ENCODE measurements around the gene OTUB2. TPM values are rescaled to one million over a fixed set of nuclear protein-coding genes. Genes with fewer than 3 reads are reported as not detected.

OTUB2 gene
- 4.2 to 6.7 TPM (median 5.0 TPM) in 5 replicates for total RNA-seq (2022; extraction: Qiagen RNA extraction; ENCODE audit: low read depth)

DNA sequence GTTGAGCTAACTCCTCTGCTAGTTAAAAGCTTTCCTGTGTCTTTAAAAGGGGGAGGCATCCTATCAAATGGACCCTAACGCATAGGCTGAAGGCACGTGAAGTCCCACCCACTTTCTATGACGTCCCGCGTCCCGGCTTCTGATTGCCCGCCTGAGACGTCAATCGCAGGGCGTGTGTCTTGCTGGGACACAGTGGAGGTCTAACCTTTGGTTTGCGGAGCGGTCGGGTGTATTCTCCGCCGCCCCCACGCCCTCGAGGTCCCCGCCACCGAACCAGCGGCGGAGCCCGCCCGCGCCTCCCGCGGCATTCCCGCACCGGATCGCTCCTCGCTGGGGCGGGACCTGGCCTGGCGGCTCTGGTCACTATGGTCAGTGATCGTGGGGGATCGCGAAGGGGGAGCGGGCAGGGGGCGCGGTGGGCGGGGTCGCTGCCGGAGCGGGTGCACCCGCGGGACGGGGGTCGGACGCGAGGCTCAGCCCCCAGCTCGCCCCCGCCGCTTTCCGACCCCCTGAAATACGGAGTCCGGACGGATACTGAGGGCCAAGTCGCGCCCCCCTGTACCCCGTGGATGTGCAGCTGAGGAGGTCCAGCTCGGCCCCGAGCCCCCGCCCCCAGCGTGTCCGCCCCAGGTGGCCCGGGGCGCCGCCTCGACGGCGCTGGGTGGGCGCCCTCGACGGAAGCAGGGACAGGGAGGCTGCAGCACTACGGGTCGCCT is at the start of gene OTUB2:
Gene OTUB2, plus strand, starts transcription at position 168 of the 716 bp plus-strand sequence. Its CDS starts 198 bp downstream, at position 366.

DNA sequence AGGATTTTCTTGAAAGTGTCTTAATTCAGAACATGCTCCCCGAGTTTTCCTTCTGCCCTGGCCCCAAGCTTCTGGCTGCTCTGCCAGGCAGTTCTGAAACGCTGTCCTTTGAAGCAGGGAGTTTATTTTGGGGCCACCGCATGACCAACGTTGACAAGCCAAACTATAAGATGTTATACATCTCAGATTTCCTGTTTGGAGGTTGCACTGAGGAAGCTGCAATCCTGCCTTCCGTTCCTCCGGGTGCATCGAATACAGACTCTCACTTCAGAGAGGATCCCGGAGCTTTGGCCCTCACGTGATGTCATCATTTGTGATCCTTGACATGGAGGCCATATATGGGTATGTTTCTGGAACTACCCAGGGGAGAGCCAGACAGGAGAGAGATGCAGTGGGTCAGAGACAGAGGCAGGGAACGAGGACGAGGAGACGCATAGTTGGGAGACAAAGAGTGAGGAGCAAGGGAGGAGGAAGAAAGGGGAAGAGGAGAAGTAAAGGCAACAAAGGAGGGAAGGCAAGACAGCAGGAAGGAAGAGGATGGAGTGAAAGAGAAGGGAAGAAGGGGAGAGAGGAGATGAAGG is 49.6 kb upstream of the OTUB2 start, which contains the start of gene ASB2:
Gene ASB2, minus strand, starts transcription at position 94 of the 581 bp plus-strand sequence. CDS start 12,031 bp downstream, outside the sequence.

DNA sequence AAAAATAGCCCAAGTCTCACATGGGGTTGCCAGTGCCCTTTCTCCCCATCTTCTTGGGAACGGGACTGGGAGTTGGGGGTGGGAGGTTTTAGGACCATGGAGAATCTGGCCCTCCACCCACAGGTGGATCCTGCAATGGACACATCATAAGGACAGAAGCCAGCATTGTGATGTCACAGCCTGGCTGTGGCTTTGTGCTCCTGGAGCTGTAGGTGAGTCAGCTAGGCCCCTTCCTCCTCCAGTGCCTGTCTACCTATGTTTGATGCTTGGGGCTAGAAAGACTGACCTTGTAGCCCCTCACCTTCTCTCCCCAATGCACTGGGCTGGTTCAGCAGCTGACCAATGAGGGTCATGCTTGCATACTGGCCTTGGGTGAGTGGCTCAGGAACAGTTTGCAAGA is 29.1 kb upstream of the OTUB2 start, which contains the start of gene CCDC197:
Gene CCDC197, plus strand, starts transcription at position 220 of the 400 bp plus-strand sequence. CDS start 831 bp downstream, outside the sequence.

DNA sequence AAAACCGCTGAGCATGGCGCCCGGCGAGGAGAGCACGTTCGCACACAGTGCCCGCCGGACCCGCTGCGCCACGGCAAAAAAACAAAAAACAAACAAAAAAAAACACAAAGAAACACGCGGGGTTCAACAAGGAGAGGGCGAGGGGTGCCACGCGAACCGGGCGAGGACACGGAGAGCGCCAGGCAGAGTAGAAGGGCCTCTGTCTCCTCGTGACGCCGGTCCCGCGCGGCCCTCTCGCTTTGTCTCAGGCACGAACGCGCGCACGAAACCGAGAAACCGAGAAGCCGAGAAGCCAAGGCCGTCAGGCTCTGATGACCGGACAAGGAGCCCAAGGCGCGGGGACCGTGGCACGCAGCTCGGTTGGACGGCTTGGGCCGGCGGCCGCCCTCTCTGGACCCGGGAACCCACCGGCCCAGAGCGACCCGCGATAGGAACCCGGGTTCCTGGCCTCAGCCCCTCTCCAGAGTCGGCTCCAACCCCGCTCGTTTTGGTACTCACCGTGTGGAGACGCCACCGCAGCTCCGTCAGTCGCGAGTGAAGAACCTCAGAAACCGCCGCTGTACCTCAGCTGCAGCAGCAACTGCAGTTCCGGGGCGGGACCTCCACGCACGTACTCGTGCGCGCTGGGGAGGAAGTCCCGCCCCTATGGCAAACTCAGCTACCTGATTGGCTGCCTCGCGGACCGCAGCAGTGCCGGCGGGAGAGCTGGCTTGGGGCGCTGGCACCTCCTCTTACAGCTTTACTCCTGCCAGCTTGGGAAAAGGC is 54.7 kb downstream of the OTUB2 start, which contains the start of the genes DDX24 and IFI27L1:
Gene DDX24, minus strand, starts transcription at position 582 of the 765 bp plus-strand sequence. CDS start 1,460 bp downstream, outside the sequence.
Gene IFI27L1, plus strand, starts transcription at position 690 of the 765 bp plus-strand sequence. CDS start 15,628 bp downstream, outside the sequence.

Other genes with a start within 250 kb of the OTUB2 start
- 0.26 to 0.40 TPM (median 0.38 TPM) in 5 replicates for gene PRIMA1, start 237.9 kb upstream of the OTUB2 start, total RNA-seq (2022; extraction: Qiagen RNA extraction; ENCODE audit: low read depth)
- not detected in 5 replicates for gene FAM181A, start 99.0 kb upstream of the OTUB2 start, total RNA-seq (2022; extraction: Qiagen RNA extraction; ENCODE audit: low read depth)
- gene ASB2, start 49.8 kb upstream of the OTUB2 start, total RNA-seq (2022; extraction: Qiagen RNA extraction; ENCODE audit: low read depth) = 1.4 to 4.1 TPM (median 1.9 TPM) in 5 replicates
- not detected in 5 replicates for gene CCDC197, start 29.0 kb upstream of the OTUB2 start, total RNA-seq (2022; extraction: Qiagen RNA extraction; ENCODE audit: low read depth)
- 177 to 195 TPM (median 194 TPM) in 5 replicates for gene DDX24, start 54.9 kb downstream of the OTUB2 start, total RNA-seq (2022; extraction: Qiagen RNA extraction; ENCODE audit: low read depth)
- 18.5 to 21.8 TPM (median 19.0 TPM) in 5 replicates for gene IFI27L1, start 55.0 kb downstream of the OTUB2 start, total RNA-seq (2022; extraction: Qiagen RNA extraction; ENCODE audit: low read depth)
- gene IFI27, start 84.4 kb downstream of the OTUB2 start, total RNA-seq (2022; extraction: Qiagen RNA extraction; ENCODE audit: low read depth) = 1.2 to 1.9 TPM (median 1.4 TPM) in 5 replicates
- 47.7 to 59.3 TPM (median 48.4 TPM) in 5 replicates for gene IFI27L2, start 103.3 kb downstream of the OTUB2 start, total RNA-seq (2022; extraction: Qiagen RNA extraction; ENCODE audit: low read depth)
- 0.22 to 0.99 TPM (median 0.38 TPM) in 5 replicates for gene PPP4R4, start 148.0 kb downstream of the OTUB2 start, total RNA-seq (2022; extraction: Qiagen RNA extraction; ENCODE audit: low read depth)